H1 (cell line): ENCODE data around the gene KLHL26. TPM values are rescaled to one million over a fixed set of nuclear protein-coding genes. Genes with fewer than 3 reads are reported as not detected.

Experiments used
- BCL11A ChIP-seq, 2 experiments: IDR thresholded peaks; one replicate each; pipeline ENCODE4 v1.6.1; 2011; ENCODE audit warnings: low read depth in 2 of 2, low read length in 2 of 2, mild to moderate bottlenecking in 2 of 2
- CHD7 ChIP-seq: fragments of 300-600 bp; sonication (generic); IDR thresholded peaks from 2 replicates; pipeline ENCODE4 v1.7.1; 2012; ENCODE audit warnings: low read length, moderate library complexity, mild to moderate bottlenecking, inconsistent platforms; ENCODE audit not compliant: insufficient replicate concordance
- HDAC2 ChIP-seq, 2 experiments: fragments of 300-600 bp in 1 of 2; sonication (generic) in 1 of 2; IDR thresholded peaks; 2 replicates each; pipeline ENCODE4 v1.6.1; 2011 to 2012; ENCODE audit warnings: low read depth in 2 of 2, low read length in 2 of 2, mild to moderate bottlenecking in 2 of 2, moderate library complexity in 2 of 2, borderline replicate concordance in 1 of 2, inconsistent platforms in 1 of 2
- HDAC6 ChIP-seq: IDR thresholded peaks from one replicate; pipeline ENCODE4 v1.7.1; 2012; ENCODE audit warnings: low read depth, mild to moderate bottlenecking, inconsistent platforms, low read length, moderate library complexity
- JUN ChIP-seq: IDR thresholded peaks from 2 replicates; pipeline ENCODE4 v1.6.1; 2011; ENCODE audit warnings: low read depth, mild to moderate bottlenecking, improper control_type of control experiment, low read length
- PHF8 ChIP-seq: fragments of 200-600 bp; sonication (generic); conservative IDR thresholded peaks from 2 replicates; pipeline ENCODE4 v1.7.1; 2012; ENCODE audit warnings: low read depth, mild to moderate bottlenecking, inconsistent platforms, low read length, moderate library complexity
- RBBP5 ChIP-seq: IDR thresholded peaks from 2 replicates; pipeline ENCODE4 v1.7.1; 2012; ENCODE audit warnings: low read depth, mild to moderate bottlenecking, inconsistent platforms, low read length, moderate library complexity, borderline replicate concordance
- SRF ChIP-seq: IDR thresholded peaks from 2 replicates; pipeline ENCODE4 v1.6.1; 2011; ENCODE audit warnings: mild to moderate bottlenecking, low read depth, low read length, moderate library complexity
- TCF12 ChIP-seq: IDR thresholded peaks from 2 replicates; pipeline ENCODE4 v1.6.1; 2011; ENCODE audit warnings: low read depth, mild to moderate bottlenecking, low read length
- polyA plus RNA-seq, 7 experiments: library from polyadenylated mRNA; depleted of rRNA in 3 of 7; stranded (reverse) in 5 of 7; unstranded in 2 of 7; fragments of >200 nt in 5 of 7; fragments of 200-250 nt in 2 of 7; gene quantifications; 1 replicate in 5 of 7; 2 replicates in 1 of 7; 4 replicates in 1 of 7; pipeline versions ENCODE4 v1.2.1 to v1.2.3, GENCODE V29; 2011 to 2013; ENCODE audit warnings: missing spikeins in 2 of 7, mixed read lengths in 2 of 7
- total RNA-seq: library from RNA; stranded (reverse); fragmentation: NEBNext Ultra II Directional; extraction: Animal tissue kit (Norgen Biotek cat#: 25700); gene quantifications from 2 replicates; pipeline ENCODE4 v1.2.1, GENCODE V29; 2021
- TF ChIP-seq, protein P1 (sequence below): IDR thresholded peaks from 2 replicates; pipeline ENCODE4 v1.6.1; 2012; ENCODE audit warnings: inconsistent platforms

Gene KLHL26
- total and polyA plus RNA-seq, 2 of the 8 experiments (the other 6 are each of a cell fraction or from before 2014, with no cell fraction given): 2.2 to 8.8 TPM

- TF ChIP-seq CHD7 (no peak), HDAC2 (IDR thresholded peaks at IDR 0.05; ENCODE audit: borderline replicate concordance in 1 of 2, low read depth in 2 of 2, low read length in 2 of 2) (no peak), HDAC6 (no peak), TCF12 (no peak), RBBP5 (no peak), SRF (no peak), PHF8 (no peak), BCL11A (IDR thresholded peaks at IDR 0.05; ENCODE audit: low read depth in 2 of 2, low read length in 2 of 2) (no peak), JUN (no peak)
- TF ChIP-seq, protein P1, sequence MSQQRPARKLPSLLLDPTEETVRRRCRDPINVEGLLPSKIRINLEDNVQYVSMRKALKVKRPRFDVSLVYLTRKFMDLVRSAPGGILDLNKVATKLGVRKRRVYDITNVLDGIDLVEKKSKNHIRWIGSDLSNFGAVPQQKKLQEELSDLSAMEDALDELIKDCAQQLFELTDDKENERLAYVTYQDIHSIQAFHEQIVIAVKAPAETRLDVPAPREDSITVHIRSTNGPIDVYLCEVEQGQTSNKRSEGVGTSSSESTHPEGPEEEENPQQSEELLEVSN: no peak
Measured at GRCh38 chr19:18685597-18686190, 48.9 kb downstream of the KLHL26 start (continued).
